Fibroblast of upper back skin (primary cell): ENCODE results near the gene RBFOX2.

Experiments
- DNase-seq: peaks from one replicate; pipeline ENCODE4 v3.0.0-alpha.2; 2013

The RBFOX2 gene

DNA sequence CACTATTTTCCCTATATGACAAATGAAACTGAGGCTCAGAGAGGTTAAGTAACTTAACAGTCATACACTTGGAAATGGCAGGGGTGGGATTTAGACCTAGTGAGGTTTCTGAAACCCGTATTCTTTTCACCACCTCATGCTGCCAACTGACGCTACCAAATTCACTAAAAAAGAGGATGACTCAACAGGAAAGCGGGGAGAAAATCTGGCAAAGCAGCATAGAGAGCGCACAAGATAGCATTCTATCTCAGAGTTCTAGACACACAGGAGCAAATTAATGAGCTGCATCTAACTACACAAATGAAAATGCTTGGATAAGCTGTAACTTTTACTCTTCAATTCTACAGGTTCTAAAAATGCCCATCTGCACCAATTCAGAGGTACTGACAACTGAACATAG, 136.4 kb downstream of the RBFOX2 start:
- peak; percentile 72 for DNase-seq

DNA sequence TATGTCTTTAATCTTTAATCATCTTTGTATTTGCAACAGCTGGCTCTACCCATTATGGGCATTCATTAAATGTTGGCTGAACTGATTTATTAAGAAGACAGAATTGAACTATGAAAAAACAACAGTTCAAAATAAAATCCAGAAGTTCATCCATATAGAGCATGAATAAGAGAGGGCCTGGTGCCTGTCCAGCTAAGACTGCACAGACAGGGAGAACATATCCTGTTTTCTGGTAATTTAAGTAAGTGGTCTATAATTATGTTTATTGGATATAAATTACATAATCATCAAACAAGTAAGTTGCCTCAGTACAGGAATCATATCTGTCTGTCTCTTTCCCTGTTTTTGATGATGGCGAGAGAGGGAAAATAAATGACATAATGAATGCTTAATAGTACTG, 137.2 kb downstream of the RBFOX2 start:
- DNase-seq = no peak

DNA sequence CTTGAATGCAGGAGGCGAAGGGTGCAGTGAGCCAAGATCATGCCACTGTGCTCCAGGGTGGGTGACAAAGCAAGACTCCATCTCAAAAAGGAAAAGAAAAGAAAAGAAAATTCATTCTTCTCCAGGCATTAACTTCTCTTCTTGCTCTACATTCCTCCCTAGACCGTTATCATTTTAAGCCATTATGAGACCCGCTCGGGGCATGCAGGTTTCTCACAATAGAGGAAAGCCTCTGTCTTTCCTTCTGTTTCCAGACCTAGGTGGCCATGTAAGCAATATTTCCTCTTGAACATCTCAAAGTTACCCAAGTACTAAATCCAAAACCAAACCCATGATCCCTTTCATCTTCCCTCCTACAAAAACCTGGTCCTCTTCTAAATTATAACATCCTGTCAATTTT, 139.6 kb downstream of the RBFOX2 start:
- DNase-seq = no peak

DNA sequence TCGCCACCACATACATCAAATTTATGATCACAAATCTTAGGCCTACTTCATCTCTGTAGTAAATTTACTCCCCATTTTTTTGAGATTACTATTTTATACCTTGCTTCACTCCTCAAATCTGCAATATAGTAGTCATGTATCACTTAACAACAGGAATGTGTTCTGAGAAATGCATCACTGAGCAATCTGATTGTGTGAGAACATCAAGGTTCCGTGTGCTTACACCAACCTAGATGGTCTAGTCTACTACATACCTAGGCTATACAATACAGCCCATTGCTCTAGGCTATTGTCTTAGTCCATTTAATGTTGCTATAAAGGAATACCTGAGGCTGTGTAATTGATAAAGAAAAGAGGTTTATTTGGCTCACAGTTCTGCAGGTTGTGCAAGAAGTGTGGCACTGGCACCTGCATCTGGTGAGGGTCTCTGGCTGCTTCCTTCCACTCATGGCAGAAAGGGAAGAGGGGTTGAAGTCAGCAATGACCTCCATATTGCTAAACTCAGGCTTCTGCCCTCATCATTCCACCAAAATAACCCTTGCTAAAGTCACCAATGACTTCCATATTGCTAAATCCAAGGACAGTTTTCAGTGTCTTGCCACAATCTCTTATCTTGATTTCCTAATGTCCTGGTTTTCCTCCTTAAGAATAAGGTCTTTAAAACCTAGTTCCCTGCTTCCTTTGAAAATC, 140.3 kb downstream of the RBFOX2 start:
- no peak for DNase-seq

DNA sequence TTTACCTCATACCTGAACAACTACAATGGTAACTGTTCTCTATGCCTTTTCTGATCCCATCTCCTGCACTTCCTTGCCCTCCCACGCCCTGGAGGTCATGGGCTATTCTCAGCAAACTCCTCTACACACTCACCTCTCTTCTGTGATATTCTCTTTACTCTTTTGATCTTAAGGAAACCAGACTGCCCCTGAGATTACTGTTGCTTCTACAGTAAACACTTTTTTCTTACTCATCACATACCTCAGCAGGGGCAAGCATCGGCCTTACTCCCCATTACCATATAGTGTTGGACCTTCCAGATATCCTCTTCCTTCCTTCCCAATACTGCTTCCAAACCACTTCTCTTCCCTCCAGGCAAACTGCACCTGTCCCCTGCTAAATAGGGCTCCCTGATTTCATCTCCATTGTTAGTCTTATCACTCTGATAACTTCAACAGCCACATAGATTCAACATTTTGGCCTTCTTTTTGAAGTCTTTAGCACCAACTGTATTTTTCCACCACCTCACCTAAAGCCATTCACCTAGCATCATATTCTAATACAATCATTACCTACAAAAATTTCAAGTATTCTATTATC, 141.2 kb downstream of the RBFOX2 start:
- no peak for DNase-seq

DNA sequence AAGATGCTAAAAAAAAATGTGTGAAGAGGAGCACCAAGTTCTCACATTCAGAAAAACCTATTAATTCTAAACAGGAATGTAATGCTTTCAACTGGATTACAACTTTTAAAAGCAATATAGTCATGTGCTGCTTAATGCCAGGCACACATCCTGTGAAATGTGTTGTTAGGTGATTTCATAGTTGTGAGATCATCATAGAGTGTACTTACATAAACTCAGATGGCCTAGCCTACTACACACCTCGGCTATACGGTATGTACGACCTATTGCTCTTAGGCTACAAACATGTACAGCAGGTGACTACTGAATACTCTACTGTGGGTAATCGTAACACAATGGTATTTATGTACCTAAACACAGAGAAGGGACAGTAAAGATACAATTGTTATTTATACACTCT, 142.3 kb downstream of the RBFOX2 start:
- DNase-seq = no peak

DNA sequence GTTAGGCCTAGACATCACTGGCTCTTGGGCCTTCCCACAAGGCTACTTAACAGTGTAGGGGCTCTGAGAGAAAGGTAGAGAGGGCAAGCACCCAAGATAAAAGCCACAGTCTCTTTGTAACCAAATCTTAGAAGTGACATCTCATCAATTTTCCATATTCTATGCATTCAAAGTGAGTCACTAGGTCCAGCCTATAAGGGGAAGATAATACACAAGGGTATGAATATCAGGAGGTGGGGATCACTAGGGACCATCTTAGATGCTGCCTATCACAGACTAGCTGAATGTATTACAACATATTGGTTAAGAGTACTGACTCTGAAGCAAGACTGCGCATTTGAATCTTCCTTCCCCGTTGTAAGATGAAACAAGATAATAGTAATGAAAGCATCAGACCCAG, 144.1 kb downstream of the RBFOX2 start:
- no peak for DNase-seq

DNA sequence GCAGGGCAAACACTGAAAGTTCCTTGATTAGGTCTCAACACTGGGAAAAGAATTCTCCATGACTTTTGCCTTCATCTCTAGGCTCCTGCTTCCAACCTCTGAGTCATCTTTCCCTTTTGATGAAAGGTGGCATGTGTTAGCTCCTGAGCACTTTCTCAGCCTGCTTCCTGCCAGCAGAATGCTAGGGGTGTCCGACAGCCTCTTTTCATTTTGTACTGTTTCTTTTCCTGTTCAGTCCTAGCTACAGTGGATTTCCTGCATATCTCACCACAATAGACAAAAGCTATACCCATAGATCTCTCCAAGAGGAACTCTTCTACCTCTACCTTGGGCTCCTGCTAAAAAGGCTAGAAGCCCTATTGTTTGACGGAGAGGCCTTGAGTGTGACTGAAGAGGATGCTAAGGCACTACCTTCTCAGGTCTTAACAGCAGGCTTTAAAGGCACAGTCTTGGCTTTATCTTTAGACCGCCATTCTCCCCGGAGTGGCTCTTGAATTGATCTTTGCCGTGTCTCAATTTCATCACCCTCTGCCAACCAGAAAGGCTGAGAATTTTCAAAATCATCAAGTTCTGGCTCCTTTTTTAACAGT, 145.5 kb downstream of the RBFOX2 start:
- peak; percentile 61 for DNase-seq

DNA sequence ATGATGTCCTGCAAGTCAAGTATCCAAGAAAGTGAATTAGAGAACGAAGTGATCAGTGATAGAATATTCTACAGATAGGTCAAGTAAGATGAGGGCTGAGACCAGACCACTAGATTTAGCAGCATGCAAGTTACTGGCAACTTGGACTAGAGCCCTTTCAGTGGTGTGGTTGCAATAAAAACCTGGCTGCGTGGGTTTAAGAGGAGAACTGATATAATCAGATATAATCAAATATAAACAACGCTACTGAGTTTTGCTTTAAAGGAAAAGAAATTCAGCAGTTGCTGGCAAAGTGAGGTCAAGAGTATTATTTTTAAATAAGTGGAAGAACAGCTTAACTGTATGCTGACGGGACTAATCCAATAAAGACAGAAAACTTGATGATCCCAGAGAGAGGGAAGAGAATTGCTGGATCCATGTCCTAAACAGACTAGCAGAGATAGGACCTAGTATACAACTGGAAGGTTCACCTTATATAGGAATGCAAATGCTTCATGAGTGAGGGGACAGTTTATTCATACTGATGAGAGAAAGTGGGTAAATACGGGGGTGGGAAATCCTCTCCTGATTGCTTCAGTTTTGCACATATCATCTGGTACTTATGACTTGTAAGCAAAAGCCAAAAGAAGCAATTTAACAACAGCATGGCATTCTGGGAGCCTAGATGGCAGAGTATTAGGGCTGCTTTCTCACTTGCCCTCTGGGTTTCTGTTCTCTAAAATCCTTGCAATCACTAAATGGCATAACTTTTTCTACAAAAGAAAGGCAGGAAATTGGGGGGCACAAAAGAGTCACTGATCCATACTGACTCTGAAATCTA, 146.2 kb downstream of the RBFOX2 start:
- DNase-seq = no peak

DNA sequence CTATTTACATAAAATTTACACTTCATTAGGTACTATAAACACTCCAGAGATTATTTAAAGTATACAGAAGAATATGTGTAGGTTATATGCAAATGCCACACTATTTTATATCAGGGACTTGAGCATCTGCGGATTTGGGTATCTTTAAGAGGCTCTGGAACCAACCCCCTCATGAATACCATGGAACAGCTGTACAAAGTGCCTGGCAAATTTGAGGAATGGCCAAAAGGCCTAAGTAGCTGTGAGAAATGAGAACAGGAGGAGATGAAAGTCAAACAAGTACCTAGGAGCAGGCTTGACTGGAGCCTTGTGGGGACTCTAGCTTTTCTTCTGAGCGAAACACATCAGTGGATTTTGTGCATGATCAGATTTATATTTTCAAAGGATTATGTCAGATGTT, 149.3 kb downstream of the RBFOX2 start:
- no peak for DNase-seq

DNA sequence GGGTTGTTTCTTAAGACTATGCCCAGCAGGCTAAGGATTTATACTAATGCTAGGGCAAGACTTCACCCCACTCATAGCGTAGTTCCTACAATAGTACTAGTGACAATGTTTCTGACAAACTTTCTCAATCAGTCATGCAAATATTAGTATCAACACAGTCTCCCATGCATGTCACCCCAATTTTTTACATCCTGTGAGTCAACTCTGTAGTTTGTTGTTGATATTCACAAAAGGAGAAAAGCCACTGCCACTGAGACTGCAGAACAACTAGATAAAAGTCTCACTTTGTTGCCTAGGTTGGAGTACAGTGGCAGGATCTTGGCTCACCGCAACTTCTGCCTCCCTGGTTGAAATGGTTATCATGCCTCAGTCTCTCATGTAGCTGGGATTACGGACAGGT, 155.2 kb downstream of the RBFOX2 start:
- no peak for DNase-seq

DNA sequence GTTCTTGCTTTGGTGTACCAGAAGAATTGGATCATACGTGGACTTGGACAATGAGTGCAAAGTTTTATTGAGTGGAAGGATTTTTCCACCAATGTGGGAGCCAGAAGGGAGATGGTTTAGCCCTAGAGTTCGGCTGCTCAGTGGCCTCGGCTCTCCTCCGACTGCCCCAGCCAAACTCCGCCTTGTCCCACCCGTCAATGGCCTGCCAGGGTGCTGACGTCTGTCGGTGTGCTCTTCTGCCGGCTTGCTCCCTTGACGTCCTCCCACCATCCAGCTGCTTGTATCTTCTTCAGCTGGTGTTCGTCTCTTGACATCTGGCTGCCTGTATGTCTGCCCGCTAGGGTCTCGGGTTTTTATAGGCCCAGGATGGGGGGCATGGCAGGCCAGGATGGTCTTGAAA, 156.2 kb downstream of the RBFOX2 start:
- DNase-seq = no peak

DNA sequence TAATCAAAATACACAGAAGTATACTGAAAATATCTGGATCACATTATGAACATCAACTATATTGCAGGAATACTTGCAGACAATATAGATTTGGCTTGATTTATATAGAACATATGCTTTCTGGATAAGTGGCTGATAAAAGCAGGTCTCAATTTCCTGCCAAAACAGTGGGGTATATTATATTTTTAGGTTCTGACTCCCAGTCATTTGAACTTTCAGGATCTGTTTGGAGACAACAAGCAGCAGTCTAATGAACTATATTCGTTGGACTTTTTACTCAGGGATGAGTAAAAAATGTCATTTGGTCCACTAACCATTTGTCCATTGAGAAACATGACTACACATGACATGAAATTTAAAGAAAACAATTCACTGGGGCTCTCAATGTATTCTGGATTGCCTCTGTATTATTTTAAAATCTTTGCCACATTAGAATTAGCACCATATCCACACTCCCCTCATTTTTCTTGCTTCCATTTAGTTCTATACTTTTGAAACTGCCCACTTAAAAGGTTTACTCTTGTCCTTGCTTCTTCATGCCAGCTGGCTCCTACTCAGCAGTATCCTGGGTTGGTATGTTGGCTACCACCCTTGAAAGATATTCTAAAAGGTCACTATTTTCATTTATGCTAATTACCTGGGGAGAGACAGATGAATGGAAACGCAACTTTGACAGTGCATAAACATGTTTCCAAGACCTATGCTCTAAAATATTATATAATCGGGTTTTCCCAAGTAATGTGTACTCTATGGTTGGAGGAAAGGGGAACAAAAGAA, 157.9 kb downstream of the RBFOX2 start:
- DNase-seq = no peak

DNA sequence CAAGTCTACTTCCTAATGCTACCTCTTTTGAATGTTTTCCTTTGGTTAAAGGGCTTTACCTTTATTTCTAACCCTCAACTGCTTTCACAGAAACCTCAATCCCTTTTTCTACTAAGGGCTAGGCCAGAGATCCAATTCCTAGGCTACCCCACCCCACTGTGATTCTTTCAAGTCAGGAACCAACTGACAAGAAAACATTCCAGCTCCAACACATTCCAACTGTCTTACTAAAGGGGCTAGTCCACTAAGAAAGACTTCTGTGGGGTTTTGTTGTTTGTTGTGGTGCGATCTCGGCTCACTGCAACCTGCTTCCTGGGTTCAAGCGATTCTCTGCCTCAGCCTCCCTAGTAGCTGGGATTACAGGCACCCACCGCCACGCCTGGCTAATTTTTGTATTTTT, 159.7 kb downstream of the RBFOX2 start:
- DNase-seq = peak; percentile 31

DNA sequence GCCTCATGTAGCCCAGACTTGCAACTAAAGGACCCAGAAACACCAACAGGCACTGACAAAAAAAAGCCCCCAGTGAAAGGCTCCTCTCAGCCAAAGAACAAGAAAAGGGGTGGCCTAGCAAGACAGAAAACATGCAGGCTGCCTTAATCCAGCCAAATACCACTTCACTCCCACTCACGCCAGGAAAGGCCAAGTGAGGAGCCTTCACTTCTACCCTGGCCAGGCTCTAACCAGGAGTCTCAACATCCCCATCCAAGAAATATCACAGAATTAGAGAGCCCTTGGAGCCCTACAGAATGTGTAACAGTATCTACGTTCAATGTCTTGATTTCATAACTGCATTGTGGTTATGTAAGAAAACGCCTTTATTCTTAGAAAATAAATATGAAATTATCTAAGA, 162.0 kb downstream of the RBFOX2 start:
- no peak for DNase-seq

DNA sequence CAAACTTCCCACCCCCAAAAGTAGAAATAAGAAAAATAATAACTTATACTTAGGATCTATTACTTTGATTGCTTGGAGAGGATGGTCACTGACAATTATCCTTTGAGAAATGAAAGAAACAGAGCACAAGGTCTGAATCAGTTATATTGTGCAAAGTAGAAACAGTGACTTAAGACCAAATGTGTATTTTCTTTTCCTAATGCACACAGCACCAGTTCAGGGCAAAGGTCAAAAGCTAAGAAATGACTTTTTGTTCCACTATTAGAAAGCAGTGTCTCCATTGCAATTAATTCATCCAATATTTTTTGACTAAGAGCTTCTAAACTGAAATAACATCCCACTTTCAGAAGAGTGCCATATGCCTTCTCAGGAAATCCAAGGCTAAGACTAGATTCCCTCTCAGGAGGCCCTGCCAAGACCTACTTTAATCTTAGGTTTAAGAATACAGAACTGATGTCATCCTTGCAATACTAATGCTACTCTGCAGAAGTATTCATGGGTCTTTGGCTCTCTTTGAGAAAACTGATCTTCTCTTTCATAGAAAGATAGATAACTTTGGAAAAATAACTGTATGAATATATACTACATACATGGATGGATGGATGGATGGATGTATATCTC, 164.0 kb downstream of the RBFOX2 start:
- DNase-seq = no peak

DNA sequence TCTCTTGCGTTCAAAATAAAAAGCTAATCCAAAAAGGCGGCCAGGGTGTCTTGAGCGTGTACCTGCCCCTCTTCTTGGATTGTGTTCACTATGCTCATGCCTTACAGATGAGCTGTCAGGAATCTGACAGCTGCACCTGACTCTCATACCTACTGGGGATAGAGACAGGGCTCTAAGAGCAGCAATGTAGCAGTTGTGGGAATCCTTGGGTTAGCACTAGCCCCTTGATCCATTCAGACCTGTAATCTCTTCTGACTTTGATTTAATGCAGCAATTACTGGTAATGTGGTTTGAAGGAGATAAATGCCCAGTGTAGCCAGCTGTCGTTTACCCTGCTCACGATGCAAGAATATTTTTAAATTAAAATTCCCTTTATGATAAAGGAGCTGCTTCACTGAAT, 165.2 kb downstream of the RBFOX2 start:
- DNase-seq = no peak

DNA sequence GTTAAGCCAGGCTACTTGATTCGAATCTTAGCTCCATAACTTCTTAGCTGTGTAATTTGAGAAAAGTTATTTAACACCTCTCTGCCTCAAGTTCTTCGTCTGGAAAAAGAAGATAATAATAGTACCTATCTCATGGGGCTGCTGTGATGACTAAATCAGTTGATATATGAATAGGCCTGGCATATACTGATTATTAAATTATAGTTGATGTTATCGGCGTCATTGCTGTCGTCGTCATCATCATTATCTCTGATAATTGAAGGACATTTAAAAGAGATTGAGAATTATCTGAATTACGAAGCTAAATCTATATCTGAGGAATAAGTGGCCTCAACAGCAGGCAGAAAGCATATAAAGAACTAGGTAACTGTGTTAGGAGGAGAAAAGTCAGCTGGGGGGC, 165.9 kb downstream of the RBFOX2 start:
- no peak for DNase-seq

DNA sequence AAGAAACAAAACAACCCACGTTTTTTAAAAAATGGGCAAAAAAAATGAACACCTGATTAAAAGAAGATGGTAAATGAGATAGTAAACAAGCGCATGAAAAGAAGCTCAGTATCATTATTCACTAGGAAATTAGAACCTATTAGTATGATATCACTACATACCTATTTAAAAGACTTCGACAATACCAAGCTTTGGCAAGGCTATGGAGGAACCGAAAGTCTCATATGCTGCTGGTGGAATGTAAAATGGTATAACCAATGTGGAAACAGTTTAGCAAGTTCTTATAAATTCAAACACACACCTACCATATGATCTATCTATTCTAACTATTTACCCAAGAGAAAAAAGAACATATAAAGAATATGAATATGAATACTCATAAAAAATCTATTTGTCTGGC, 167.2 kb downstream of the RBFOX2 start:
- no peak for DNase-seq

DNA sequence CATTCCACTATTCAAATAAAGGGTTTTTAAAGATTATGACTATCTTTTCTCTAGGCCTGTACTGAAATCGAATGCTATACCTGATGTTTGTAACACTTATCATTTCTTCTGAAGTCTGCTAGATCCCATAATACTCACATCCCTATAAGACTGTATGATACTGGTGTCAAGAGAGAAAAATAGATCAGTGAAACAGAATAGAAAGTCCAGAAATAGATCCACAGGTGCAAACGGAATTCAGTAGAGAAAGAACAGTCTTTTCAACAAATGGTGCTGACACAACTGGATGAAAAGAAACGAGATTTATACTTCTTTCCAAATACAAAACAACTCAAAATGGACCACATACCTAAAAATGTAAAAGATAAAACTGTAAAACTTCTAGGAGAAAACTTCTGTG, 167.8 kb downstream of the RBFOX2 start:
- DNase-seq = no peak

DNA sequence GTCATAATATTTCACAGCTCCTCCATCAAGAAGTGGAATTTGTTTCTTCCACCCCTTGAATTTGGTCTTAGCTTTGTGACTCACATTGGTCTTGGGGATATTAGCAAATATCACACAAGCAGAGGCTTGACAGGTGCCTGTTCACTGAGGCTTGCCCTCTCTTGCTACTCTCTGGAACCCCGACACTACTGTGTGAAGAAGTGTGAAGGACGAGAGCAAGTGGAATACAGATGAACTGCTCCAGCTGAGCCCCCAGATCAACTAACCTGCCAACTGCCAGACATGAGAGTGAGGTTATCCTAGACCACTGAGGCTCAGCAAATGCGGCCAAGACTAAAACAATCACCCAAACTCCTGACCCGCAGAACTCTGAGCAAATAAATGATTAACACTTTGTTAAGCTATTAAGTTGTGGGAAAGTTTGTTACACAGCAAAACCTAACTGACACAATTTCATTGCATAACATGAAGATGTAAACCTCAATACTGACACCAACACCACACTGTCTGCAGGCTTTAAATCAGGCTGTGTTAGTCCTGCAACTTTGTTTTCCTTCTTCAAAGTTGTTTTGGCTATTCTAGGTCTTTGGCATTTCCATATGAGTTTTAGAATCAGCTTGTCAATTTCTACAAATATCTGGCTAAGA, 168.4 kb downstream of the RBFOX2 start:
- no peak for DNase-seq

DNA sequence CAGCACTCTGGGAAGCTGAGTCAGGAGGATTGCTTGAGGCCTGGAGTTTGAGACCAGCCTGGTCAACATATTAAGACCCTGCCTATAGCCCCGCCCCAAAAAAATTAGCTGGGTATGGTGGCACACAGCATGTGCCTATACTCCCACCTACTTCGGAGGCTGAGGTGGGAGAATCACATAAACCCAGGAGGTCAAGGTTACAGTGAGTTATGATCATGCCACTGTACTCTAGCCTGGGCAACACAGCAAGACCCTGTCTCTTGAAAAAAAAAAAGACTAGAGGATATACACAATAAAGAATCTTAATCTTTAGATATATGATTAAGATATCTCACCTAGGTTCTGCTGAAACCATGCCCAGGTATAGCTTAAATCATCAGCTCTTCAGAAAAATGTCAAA, 174.3 kb downstream of the RBFOX2 start:
- no peak for DNase-seq
